AG04450 (cell line): ENCODE results near the gene NCOA7. TPM values are rescaled to one million over a fixed set of nuclear protein-coding genes. Genes with fewer than 3 reads are reported as not detected.

ENCODE experiments used
- CTCF ChIA-PET: fragments of 300-600, 350-600 bp; formaldehyde crosslinking; extraction: SDS; loops from one replicate; lab custom pipeline; 2022; ENCODE audit warnings: antibody characterized with exemption, inconsistent platforms; lab: Charles Lee
- POLR2A ChIA-PET: fragments of 350-600 bp; formaldehyde crosslinking; extraction: SDS; loops from one replicate; lab custom pipeline; 2021; ENCODE audit warnings: antibody characterized with exemption, inconsistent platforms; lab: Yijun Ruan, JAX
- DNase-seq: peaks from one replicate; pipeline ENCODE4 v3.0.0-alpha.2; 2011; ENCODE audit warnings: low read depth, low spot score
- H3K27ac ChIP-seq: one replicate; pipeline ENCODE4 v1.5.1; 2012; ENCODE audit warnings: low read depth, low read length, control low read depth
- H3K27me3 ChIP-seq: one replicate; pipeline ENCODE4 v1.6.0; 2012; ENCODE audit warnings: low read length; ENCODE audit not compliant: control insufficient read depth, insufficient read depth
- H3K4me3 ChIP-seq: 2 replicates; pipeline ENCODE4 v1.5.1; 2011; ENCODE audit warnings: mild to moderate bottlenecking, low read depth, low read length, control low read depth
- H3K9me3 ChIP-seq: 2 replicates; pipeline ENCODE4 v1.5.1; 2012; ENCODE audit warnings: low read length; ENCODE audit not compliant: control insufficient read depth, insufficient read depth
- polyA plus RNA-seq: library from polyadenylated mRNA; depleted of rRNA; stranded (reverse); fragments of >200 nt; gene quantifications from 2 replicates; pipeline ENCODE4 v1.2.3, GENCODE V29; 2011
- TF ChIP-seq, protein P1 (sequence below): IDR thresholded peaks from 2 replicates; pipeline ENCODE4 v1.5.1; 2011; ENCODE audit warnings: low read depth, low read length, control low read depth, inconsistent platforms

NCOA7 gene
- polyA plus RNA-seq, 1 experiment, result 21.5 TPM

GRCh38 chr6:125743604-125744003 is 47.2 kb upstream of the NCOA7 start:
- TF ChIP-seq, protein P1, sequence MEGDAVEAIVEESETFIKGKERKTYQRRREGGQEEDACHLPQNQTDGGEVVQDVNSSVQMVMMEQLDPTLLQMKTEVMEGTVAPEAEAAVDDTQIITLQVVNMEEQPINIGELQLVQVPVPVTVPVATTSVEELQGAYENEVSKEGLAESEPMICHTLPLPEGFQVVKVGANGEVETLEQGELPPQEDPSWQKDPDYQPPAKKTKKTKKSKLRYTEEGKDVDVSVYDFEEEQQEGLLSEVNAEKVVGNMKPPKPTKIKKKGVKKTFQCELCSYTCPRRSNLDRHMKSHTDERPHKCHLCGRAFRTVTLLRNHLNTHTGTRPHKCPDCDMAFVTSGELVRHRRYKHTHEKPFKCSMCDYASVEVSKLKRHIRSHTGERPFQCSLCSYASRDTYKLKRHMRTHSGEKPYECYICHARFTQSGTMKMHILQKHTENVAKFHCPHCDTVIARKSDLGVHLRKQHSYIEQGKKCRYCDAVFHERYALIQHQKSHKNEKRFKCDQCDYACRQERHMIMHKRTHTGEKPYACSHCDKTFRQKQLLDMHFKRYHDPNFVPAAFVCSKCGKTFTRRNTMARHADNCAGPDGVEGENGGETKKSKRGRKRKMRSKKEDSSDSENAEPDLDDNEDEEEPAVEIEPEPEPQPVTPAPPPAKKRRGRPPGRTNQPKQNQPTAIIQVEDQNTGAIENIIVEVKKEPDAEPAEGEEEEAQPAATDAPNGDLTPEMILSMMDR, result no peak
- peaks cover 35% of the 10 kb centered on the region for H3K27me3 ChIP-seq
- no peak overlapping the region for H3K27ac ChIP-seq
- H3K9me3 ChIP-seq, result no peaks in the 10 kb centered on the region
- ChIA-PET POLR2A (no interaction called here), CTCF (interaction anchor here (0.6 kb wide), 1 partner anchor 442 kb away, joined by 4 read pairs; the partner anchor contains the start of gene HDDC2)
- no peak for DNase-seq
- H3K4me3 ChIP-seq, result no peak overlapping the region

DNA sequence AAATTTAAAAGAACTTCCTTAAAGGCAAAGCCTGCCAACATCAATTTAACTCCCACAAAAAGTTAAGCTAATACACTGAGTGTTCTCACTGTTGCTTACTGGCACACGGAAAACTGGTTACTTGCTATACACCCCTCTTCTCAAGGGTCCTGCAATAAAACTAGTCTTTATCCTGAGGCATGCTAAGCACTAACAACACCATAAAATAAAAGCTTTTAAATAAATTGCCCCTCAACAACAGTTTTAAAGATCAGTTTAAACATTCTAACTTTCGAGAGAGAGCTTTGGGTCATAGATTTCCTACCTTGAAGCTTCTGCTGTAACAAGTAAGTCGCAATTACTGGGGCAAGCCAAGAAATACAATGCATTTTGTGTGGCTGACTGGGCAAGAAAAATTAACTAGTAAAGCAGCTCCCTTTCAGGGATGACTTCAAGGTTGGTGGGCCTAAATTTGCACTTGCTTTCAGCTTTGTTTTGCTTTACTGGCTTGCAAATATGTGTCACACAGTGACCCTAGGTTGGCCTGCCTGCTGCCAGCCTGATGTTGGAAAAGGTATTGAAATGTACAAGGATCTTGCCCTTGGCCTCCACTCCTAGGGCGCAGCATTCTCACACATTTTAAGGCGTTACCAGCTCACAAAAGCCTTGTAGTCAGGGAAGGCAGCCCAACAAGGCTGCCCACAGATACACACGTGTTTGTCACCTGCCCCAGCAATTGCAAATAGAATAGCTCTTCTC is 45.3 kb upstream of the NCOA7 start:
- H3K27me3 ChIP-seq, result peaks cover 47% of the 10 kb centered on the region
- no peak for DNase-seq
- no peak overlapping the region for H3K4me3 ChIP-seq
- no peaks in the 10 kb centered on the region; the same call in 1 of the 2 replicates for H3K9me3 ChIP-seq
- ChIA-PET POLR2A (no interaction called here), CTCF (interaction anchor here (0.8 to 1.9 kb wide), 4 partner anchors 8 to 432 kb away, joined by 3 to 12 read pairs (median 8); no protein-coding TSS in a partner anchor)
- TF ChIP-seq, protein P1, result no peak
- no peak overlapping the region for H3K27ac ChIP-seq

DNA sequence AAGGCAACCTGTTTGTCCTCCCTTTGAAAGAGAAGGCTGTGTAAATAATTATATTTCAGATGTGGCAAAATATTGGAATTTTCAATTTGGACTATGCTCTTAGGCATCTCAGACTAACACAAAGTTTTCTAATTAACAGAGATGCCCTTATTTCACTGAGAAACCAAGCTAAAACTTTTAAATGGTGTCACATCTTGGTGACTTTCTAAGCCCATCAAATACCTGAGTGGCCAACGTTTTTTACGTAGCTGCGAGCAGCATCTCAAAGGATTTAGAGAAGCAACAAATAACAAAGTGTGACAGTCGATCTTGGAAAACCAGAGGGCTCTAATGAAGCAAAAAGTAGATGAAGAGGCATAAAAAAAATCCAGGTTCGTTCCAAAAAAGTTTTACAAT is 44.7 kb upstream of the NCOA7 start:
- CTCF ChIA-PET, result interaction anchor here (0.8 to 1.9 kb wide), 4 partner anchors 8 to 432 kb away, joined by 3 to 12 read pairs (median 8); no protein-coding TSS in a partner anchor
- peaks cover 49% of the 10 kb centered on the region for H3K27me3 ChIP-seq
- POLR2A ChIA-PET, result no interaction called here

GRCh38 chr6:125746731-125747588 is 43.8 kb upstream of the NCOA7 start:
- no peak for DNase-seq
- TF ChIP-seq, protein P1, result no peak
- no peak overlapping the region for H3K27ac ChIP-seq
- POLR2A ChIA-PET, result no interaction called here
- H3K9me3 ChIP-seq, result no peaks in the 10 kb centered on the region; the same call in 1 of the 2 replicates
- CTCF ChIA-PET, result no interaction called here
- peaks cover 55% of the 10 kb centered on the region for H3K27me3 ChIP-seq
- H3K4me3 ChIP-seq, result peak overlapping the region; percentile 52

More for the DNA sequence above, 44.7 kb upstream of the NCOA7 start:
- TF ChIP-seq, protein P1, result no peak
- Histone ChIP-seq H3K9me3 (no peaks in the 10 kb centered on the region; the same call in 1 of the 2 replicates), H3K27ac (no peak overlapping the region), H3K4me3 (no peak overlapping the region)
- DNase-seq, result no peak
